Pancreas (tissue), 10 donors: ENCODE data around the gene TCHHL1. TPM values are rescaled to one million over a fixed set of nuclear protein-coding genes. Genes with fewer than 3 reads are reported as not detected.

Source experiments
- ATAC-seq, 4 donors: fragments of 200-7000 bp; cut with Tn5 transposase; one replicate each; pipeline versions ENCODE4 v1.8.0 to v1.9.1; 2020; ENCODE audit warnings: mild to moderate bottlenecking in 4 of 4, moderate library complexity in 4 of 4
- DNase-seq, 6 donors: peaks; one replicate each; pipeline ENCODE4 v3.0.0-alpha.2; 2020
- FAIRE-seq: peaks from 2 replicates; lab custom pipeline; 2012; peaks lifted over from hg19 to GRCh38; lab: Jason Lieb, UNC
- H3K27ac ChIP-seq, 4 donors: fragments of 200-600 bp; sonication (generic); 1 replicate in 3 of 4; 2 replicates in 1 of 4; pipeline versions ENCODE4 v1.5.0 to v1.8.0; 2020
- H3K27me3 ChIP-seq, 4 donors: fragments of 200-600 bp; one replicate each; pipeline ENCODE4 v1.8.0; 2021
- H3K36me3 ChIP-seq, 3 donors: fragments of 200-600 bp; sonication (generic) in 1 of 3; one replicate each; pipeline versions ENCODE4 v1.5.0 to v1.8.0; 2020 to 2021
- H3K4me1 ChIP-seq, 3 donors: fragments of 200-600 bp; one replicate each; pipeline ENCODE4 v1.8.0; 2021
- H3K4me3 ChIP-seq, 4 donors: fragments of 200-600 bp; sonication (generic) in 2 of 4; one replicate each; pipeline versions ENCODE4 v1.5.0 to v1.8.0; 2020 to 2021
- H3K9me3 ChIP-seq, 4 donors: fragments of 200-600 bp; one replicate each; pipeline ENCODE4 v1.8.0; 2021
- WGBS, 2 donors: extraction: QIAGEN DNeasy Blood & Tissue Kit; methylation state at CpG; one replicate each; pipeline ENCODE4 v1.1.7; 2013; 5-methylcytosine and 5-hydroxymethylcytosine counted together
- intact Hi-C, 3 donors: fragments of 100-400 bp; cut with DNase I; formaldehyde crosslinking; loops; one replicate each; pipeline versions ENCODE4 v1.11.1 to v1.14.2; 2022
- polyA plus RNA-seq, 2 donors: library from polyadenylated mRNA; stranded (reverse); fragments of 200-250 nt; gene quantifications; one replicate each; pipeline ENCODE4 v1.2.3, GENCODE V29; 2013
- total RNA-seq, 6 donors: library from RNA; stranded (reverse); fragmentation: NEBNext Ultra II Directional in 4 of 6; extraction: Animal tissue kit (Norgen Biotek cat#: 25700) in 4 of 6; gene quantifications; one replicate each; pipeline versions ENCODE4 v1.2.1 to v1.2.4, GENCODE V29; 2021 to 2023
- TF ChIP-seq, protein P1 (sequence below), 4 donors: fragments of 200-600 bp; sonication (generic) in 3 of 4; IDR thresholded peaks; one replicate each; pipeline versions ENCODE4 v1.5.0 to v1.8.0; 2021; ENCODE audit warnings: antibody characterized with exemption in 4 of 4
- donor health status: healthy with polysubstance abuse.
- donor health status: DM: no; HTN: no; CAD: no; lungs with moderate emphysema.
- donor health status: DM: no; HTN: no; CAD: no.
- donor health status: control.
- donor health status: control.
- donor health status: Bipolar disorder and iron deficiency.
- donor health status: DM: yes; HTN: yes; CAD: no.
- donor health status: DM: no; HTN: no; CAD: no.
- donor health status: DM: no; HTN: no; CAD: no.
- donor health status: DM: yes; HTN: yes; CAD: no.

The TCHHL1 gene
- total and polyA plus RNA-seq, 8 donors = not detected

DNA sequence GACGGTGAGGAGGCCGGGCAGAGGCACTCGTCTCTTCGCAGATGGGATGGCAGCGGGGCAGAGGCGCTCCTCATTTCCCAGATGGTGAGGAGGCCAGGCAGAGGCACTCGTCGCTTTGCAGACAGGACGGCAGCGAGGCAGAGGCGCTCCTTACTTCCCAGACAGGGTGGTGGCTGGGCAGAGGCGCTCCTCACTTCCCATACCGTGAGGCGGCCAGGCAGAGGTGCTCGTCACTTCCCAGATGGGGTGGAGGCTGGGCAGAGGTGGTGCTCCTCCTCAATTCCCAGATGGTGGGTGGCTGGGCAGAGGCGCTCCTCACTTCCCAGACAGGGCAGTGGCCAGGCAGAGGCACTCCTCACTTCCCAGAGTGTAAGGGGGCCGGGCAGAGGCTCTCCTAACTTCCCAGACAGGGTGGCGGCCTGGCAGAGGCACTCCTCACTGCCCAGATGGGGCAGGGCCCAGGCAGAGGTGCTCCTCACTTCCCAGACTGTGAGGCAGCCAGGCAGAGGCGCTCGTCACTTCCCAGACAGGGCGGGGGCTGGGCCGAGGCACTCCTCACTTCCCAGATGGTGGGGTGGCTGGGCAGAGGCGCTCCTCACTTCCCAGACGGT is 9.9 kb downstream of the TCHHL1 start:
- intact Hi-C loops = no loop called here
- ATAC-seq (no peak), DNase-seq (peak in 1 of 6 donors; percentile 47)

DNA sequence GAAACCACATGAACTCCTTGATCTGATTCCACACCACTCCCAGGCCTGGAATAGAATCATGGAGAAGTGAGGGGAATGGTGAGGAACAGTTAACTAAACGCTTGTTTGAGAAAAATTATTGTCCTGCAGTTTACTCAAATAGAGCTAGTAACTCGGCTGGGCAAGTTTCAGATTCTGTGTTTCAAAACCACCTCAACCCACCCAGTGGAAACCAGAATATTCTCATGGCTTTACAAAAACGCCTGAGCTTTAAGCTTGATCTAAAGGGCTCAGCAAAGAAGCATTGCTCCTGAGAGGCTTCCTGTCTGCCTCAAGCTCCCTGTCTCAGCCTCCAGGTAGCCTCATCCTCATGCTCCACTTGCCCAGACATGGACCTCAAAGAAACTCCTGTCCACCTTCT is 16.6 kb downstream of the TCHHL1 start:
- H3K9me3 ChIP-seq = no peaks in the 10 kb centered on the region
- H3K27ac ChIP-seq = no peak overlapping the region
- no peak for ATAC-seq
- no peak overlapping the region for H3K4me3 ChIP-seq
- TF ChIP-seq, protein P1, sequence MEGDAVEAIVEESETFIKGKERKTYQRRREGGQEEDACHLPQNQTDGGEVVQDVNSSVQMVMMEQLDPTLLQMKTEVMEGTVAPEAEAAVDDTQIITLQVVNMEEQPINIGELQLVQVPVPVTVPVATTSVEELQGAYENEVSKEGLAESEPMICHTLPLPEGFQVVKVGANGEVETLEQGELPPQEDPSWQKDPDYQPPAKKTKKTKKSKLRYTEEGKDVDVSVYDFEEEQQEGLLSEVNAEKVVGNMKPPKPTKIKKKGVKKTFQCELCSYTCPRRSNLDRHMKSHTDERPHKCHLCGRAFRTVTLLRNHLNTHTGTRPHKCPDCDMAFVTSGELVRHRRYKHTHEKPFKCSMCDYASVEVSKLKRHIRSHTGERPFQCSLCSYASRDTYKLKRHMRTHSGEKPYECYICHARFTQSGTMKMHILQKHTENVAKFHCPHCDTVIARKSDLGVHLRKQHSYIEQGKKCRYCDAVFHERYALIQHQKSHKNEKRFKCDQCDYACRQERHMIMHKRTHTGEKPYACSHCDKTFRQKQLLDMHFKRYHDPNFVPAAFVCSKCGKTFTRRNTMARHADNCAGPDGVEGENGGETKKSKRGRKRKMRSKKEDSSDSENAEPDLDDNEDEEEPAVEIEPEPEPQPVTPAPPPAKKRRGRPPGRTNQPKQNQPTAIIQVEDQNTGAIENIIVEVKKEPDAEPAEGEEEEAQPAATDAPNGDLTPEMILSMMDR (IDR thresholded peaks at IDR 0.05) = no peak
- FAIRE-seq = no peak
- H3K27me3 ChIP-seq = no peaks in the 10 kb centered on the region
- no peak for DNase-seq
- intact Hi-C loops = no loop called here
- no peaks in the 10 kb centered on the region for H3K36me3 ChIP-seq
- no peaks in the 10 kb centered on the region for H3K4me1 ChIP-seq
- 59 to 61% methylated on average over 3 of the region's 3 CpGs for WGBS, 2 donors

More for the DNA sequence above, 9.9 kb downstream of the TCHHL1 start:
- no peak for FAIRE-seq
- Histone ChIP-seq H3K27me3 (no peaks in the 10 kb centered on the region), H3K27ac (no peak overlapping the region), H3K9me3 (no peaks in the 10 kb centered on the region), H3K4me1 (no peaks in the 10 kb centered on the region), H3K4me3 (no peak overlapping the region), H3K36me3 (no peaks in the 10 kb centered on the region)
- TF ChIP-seq, protein P1 (IDR thresholded peaks at IDR 0.05) = no peak
- WGBS, 2 donors = 74 to 83% methylated on average over 24 of the region's 24 CpGs

DNA sequence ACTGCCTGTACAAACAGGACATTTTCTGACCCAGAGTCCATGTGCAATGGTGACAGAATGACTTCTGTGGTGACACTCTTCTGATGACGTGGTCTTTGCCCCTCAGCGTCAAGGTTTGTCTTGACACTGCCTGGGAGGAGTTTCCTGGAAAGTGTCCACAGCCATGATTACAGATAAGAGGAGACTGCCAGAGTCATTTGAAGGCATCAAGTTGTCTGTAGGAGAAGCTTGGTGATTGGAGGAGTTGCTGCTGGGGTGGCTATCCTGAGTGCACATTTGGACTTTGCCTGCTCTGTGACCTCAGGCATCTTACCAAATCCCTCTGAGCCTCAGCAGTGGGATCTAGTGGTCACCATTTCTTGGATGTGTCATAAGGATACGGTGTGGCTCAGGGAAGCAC is 17.7 kb downstream of the TCHHL1 start:
- no peak for FAIRE-seq
- H3K27ac ChIP-seq = no peak overlapping the region
- DNase-seq = no peak

DNA sequence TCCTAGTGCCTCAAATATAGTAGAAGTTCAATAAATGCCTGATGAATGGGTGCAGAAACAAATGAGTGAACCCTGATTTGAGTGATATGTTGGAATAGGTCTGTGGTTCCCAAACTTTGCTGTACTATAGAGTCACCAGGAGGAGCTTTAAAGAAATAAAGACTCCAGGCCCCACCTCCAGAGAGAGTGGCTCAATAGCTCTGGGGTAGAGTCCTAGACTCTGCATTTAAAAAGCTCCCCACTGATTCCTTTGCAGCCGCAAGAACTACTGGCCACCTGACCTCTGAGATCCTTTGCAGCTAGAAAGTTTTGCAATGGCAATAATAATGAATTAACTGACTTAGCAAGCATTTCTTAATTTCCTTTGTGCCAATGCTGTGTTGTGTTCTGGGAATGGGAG is 20.9 kb downstream of the TCHHL1 start:
- FAIRE-seq (no peak), ATAC-seq (no peak), DNase-seq (no peak)
- no peaks in the 10 kb centered on the region for H3K36me3 ChIP-seq
- no peak overlapping the region for H3K27ac ChIP-seq
- no peaks in the 10 kb centered on the region for H3K9me3 ChIP-seq
- TF ChIP-seq, protein P1 (IDR thresholded peaks at IDR 0.05) = no peak
- H3K4me1 ChIP-seq = no peaks in the 10 kb centered on the region
- intact Hi-C loops = no loop called here
- no peaks in the 10 kb centered on the region for H3K27me3 ChIP-seq
- 81 to 91% methylated on average over 1 of the region's 1 CpG for WGBS, 2 donors
- no peak overlapping the region for H3K4me3 ChIP-seq

More for the DNA sequence above, 17.7 kb downstream of the TCHHL1 start:
- Histone ChIP-seq H3K4me3 (no peak overlapping the region), H3K9me3 (no peaks in the 10 kb centered on the region), H3K4me1 (no peaks in the 10 kb centered on the region), H3K36me3 (no peaks in the 10 kb centered on the region), H3K27me3 (no peaks in the 10 kb centered on the region)
- intact Hi-C loops = no loop called here
- ATAC-seq = no peak
- TF ChIP-seq, protein P1 (IDR thresholded peaks at IDR 0.05) = no peak
- 69 to 81% methylated on average over 3 of the region's 3 CpGs for WGBS, 2 donors

DNA sequence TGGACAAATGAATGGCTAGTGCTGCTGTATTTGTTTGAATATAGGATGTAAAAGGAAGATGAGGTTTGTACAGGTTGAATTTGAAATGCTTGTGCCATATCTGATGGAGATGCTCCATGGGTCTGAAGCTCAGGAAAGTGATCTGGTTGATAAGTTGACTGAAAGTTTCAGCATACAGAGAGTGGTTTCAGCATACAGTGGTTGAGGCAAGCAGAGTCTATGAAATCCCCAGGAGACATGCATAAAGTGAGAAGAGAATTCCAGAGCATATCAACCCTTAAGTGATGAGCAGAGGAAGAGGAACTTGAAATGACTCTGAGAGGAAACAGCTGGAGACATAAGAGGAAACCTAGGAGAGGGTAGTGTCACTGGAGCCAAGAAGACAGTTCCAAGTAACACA is 21.7 kb downstream of the TCHHL1 start:
- intact Hi-C loops = no loop called here

More for the DNA sequence above, 21.7 kb downstream of the TCHHL1 start:
- Histone ChIP-seq H3K4me1 (no peaks in the 10 kb centered on the region), H3K36me3 (no peaks in the 10 kb centered on the region), H3K27me3 (no peaks in the 10 kb centered on the region), H3K9me3 (no peaks in the 10 kb centered on the region), H3K4me3 (no peak overlapping the region), H3K27ac (no peak overlapping the region)
- ATAC-seq = no peak
- TF ChIP-seq, protein P1 (IDR thresholded peaks at IDR 0.05) = no peak
- no peak for FAIRE-seq
- DNase-seq = no peak
